Lung microvascular endothelial cell (primary cell): Measurements from ENCODE around the gene KLK1. TPM values are rescaled to one million over a fixed set of nuclear protein-coding genes. Genes with fewer than 3 reads are reported as not detected.
A peak's percentile ranks its signal among the peaks of the same experiment; 100 is the strongest.

Experiments used
- DNase-seq, 2 donors: peaks; one replicate each; pipeline versions ENCODE4 v3.0.0 to v3.0.0-alpha.2; 2010; ENCODE audit warnings: low read depth in 2 of 2
- total RNA-seq: library from RNA; depleted of rRNA; stranded (reverse); fragments of >200 nt; gene quantifications from 2 replicates; pipeline ENCODE4 v1.2.1, GENCODE V29; 2014

Gene KLK1
- total RNA-seq, 1 donor from 2014 or later: not detected

DNA sequence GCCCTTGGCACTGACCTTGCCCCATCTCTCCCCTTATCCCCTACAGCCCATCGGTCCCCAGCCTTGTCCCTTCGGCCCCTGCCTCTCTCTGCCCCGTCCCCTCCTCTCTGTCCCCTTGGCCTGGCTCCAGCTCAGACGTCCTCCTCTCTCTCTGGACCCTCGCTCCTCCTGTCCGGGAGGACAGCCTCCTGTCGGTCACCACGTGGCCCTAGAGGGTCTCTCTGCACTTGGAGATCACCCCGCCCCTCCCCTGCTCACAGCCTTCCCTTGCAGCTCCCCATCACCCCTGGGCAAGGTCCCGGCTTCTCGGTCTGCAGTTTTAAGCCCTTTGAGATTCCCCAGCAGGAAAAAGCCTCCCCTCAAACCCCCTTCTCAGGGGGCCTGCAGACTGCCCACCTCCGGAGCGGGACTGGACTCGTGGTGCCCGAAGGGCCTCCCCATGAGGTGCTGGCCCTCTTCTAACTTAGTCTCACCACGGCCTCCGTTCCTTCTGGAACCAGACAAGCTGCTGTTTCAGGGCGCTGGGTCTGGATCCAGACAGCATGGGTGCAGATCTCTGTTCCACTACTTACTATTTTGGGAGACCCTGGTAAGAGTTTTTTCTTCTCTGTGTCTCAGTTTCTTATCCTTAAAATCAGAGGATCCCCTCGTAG, 13.1 kb upstream of the KLK1 start:
- DNase-seq: no peak

DNA sequence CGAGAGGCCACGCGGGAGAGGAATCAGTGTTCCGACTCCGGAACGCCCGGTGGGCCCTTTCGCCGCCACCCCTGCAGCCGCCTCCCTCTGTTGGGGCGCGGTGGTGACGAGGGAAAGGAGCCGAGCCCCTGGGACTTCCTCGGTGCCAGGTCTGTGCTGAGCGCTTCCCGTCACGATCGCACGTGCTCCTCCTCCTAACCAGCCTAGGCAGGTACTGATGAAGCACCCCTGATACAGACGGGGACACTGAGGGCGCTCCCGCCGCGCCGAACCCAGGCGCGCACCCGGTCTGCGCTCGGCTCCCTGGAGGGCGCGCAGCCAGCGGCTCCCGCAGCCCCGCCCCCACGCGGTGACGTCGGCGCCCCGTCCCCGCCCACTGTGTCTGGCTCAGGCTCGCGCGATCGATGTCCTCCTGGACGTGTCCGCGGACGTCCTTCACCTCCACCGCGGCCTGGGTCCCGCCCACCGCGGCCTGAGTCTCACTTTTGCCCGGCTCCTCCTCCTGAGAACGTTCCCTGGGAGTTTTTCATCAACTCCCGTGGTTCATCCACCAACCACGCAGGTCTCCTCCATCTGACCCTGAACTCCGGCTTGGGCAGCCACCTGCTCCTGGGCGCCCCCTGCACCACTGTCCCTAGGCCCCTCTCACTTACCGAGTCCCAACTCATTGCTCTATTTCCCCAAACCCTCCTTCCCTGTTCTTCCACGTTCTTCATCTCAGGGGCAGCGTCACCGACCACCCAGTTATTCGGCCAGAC, 12.4 kb upstream of the KLK1 start:
- peak; percentile 57 to 74 for DNase-seq

DNA sequence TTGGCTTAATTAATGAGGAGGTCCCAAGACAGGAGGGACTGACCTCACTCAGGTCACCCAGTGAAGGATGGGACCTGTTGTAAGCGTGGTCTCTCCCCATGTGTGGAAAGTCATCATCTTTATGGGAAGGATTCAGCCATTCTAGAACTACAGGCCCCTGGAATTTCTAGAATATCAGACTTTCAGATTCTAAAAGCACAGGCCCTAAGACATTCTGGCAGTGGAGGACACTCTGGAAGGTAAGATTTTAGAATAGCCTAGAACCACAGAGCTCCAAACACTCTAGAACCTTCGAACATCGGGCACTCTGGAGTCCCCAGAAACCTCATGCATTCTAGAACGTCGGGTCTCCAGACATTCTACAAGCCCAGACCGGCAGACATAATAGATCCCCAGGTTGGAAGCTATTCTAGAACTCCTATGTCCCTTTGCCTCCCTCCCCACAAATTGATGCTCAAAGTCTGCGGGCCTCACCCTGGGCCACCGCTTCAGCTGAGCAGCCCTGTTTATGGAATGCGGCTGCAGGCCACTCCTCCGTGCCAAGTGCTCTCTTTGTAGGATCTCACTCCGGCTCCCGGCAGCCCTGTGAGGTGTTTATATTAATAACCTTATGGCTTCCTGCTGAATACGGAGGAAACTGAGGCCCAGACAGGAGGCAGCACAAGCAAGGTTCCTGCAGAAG, 11.7 kb upstream of the KLK1 start:
- peak in 1 of 2 donors; percentile 5 for DNase-seq

DNA sequence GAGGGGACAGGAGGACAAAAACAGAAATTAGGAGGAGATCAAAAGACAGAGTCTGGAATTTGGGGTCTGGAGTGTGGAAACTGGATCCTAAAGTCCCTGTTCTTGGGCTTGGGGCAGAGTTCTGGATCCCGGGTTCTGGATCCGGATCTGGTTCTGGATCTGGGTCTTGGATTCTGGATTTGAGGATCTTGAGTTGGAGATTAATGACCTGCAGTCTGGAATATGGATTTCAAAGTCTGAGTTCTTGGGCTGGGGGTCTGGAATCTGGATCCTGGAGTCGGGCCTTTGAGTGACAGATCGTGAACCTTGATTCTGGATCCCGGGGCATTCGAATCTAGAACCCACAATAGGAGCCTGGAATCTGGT, 10.2 kb upstream of the KLK1 start:
- no peak for DNase-seq

DNA sequence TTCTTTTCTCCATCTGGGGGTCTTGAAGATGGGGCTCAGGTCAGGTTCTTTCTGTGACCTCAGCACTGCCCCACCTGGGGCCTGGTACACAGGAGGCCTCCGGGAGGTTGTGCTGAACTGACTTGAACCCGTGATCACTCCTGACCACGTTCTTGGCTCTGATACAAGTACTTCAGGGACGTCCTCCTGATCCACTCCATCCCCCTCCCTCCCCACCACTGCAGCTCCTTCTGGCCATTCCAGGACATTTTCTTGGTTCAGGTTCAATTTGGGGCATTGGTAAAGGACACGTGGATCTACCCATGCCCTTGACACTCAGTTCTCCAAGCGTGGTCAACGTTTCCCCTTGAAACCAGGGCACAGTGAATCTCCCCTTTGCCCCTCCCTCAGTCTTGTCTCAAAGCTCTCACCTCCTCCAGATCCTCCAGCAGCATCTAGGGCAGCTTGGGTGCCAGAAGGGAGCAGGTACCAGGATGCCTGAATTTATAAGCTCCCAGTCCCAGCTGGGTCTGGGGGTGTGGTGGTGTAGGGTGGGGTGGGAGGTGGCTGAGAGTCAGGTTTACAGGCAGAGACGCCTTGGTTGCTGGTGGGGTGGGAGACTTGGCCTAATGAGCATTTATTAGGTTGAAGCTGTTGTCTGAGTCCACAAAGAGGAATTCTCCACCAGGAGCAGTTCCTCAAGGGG, 9.7 kb upstream of the KLK1 start, which contains the start of gene KLK15:
KLK15 (minus strand) TSS at position 458 of the 685 bp plus-strand sequence. CDS start 2,082 bp downstream, outside the sequence.
- no peak for DNase-seq

DNA sequence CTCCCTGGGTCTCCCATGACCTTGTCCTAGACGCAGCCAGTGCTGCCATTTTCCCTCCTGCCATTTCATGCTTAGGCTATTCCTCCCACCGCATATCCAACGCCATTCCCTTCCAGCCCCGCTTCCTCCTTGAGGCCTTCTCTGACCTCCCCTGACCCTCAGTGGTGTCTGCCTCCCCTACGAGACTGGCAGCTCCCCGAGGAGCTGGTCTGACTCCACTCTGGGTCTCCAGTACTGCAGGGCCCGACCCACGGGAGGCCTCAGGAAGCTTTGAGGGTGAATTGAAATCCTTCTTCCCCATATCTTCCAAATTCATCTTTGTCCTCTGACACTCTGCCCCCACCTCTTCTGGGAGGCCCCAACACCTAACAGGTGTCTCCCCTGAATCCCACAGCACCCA, 9.1 kb upstream of the KLK1 start:
- DNase-seq: no peak

DNA sequence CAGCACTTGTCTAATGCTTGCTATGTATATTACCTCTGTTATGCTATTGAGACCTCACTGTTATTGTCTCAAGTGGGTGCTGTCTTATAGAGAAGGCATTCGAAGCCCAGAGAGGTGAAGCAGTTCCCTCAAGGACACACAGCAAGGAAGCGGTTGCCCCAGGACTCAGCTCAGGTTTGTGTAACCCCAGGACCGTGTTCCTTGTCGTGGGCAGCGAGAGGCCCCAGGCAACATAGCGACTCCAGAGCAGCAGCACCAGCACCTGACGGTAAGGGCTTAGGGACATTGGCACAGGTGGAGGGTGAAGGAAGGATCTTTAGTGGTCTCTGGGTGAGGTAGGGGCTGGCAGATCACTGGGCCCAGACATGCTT, 7.4 kb upstream of the KLK1 start:
- DNase-seq: no peak

DNA sequence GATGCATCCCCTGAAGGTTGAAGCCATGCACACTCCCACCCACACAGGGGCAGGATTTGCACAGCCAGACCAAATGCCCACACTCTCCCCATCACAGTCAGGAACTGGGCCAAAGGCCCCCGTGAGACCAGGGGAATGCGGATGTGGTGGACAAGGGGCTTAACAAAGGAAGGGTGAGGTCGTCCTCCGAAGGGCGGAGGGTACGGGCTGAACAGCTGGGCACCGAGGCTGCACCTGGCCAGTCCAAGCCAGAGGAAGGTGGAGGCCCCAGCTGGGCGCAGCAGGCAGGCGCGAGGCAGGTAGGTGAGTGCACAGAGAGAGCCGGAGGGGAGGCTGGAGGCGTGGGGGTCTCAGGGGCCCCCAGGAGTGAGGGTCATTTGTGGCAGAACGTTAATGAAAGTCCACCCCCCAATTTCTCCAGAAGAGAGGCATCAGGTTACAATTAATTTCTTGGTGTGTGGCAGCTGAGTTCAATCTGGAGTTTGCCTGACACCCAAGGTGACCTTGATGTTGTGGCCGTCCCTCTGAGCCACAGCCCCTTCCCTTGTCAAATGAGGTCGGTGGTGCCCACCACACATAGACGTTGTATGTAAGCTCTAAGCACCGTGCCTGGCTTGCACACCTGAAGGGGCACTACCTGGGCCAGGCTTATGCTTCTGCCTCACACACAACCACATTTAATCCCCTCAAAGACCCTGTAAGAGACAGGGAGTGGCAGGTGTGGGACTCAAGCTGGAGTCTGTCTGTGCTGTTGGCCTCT, 6.9 kb upstream of the KLK1 start:
- no peak for DNase-seq

DNA sequence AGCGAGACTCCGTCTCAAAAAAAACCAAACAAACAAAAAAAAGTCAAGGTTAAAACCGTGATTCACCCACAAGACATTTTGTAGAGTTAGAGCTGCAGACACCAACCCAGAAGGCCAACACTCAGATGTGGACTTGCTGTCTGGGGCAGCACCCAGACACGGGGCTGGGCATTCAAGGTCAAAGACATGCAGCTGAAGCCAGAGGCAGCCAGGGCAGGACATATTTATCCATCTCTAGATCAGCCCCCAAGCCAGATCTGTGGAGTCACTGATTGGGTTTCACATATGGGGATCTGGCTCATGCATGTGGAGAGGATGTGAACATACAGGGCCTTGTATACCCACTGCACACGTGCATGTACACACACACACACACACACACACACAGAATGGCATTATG, 6.2 kb upstream of the KLK1 start:
- DNase-seq: no peak

DNA sequence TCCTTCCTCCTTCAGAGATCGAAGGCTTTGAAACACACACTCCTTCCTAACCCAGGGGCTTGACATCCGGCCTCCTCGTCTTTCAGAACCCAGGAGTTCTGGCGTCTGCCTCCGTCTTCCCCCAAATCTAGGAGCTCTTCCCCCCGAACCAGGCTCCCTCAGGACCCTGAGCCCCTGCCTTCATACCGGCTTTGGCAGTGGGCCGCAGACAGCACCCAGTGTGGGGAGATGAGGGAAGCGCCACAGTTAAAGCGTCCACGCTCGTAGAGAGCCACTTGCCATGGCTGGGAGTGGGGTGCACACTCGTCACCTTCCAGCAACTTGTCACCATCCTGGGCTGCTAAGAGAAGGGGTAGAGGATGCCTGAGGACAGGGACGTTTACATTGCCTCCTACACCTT, 3.9 kb upstream of the KLK1 start:
- no peak for DNase-seq

DNA sequence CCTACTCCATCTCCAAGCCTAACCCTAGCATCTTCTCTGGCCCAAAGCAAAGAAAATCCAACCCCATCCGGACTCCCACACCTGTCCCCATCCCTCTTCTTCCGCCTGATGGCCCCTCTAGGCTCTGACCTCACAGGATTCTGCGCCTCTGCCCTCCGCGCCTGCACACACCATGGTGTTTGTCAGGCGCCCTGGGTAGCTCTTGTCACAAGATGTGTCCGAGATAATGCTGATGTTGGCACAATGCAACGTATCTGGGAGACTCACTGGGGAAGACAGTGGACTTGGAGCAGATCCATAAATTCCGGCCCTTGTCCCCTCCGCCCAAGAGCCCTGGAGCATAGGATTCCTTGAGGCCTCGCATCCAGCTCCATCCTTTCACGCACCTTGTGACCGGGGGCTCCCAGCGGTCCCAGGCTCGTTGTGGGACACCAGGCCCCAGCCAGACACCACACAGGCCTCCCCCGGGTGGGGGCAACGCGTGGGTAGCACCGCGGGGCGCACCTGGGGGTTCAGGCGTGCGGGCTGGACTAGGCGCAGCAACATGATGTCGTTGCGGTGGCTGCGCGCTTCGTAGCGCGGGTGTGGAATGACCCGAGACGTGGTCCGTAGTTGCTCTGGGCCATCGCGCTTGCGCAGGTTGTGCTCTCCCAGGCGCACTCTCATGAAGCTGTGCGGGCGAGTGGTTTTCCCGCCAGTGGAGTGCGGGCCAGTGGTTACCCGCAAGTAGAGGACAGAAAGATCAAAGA, 3.1 kb upstream of the KLK1 start:
- no peak for DNase-seq

DNA sequence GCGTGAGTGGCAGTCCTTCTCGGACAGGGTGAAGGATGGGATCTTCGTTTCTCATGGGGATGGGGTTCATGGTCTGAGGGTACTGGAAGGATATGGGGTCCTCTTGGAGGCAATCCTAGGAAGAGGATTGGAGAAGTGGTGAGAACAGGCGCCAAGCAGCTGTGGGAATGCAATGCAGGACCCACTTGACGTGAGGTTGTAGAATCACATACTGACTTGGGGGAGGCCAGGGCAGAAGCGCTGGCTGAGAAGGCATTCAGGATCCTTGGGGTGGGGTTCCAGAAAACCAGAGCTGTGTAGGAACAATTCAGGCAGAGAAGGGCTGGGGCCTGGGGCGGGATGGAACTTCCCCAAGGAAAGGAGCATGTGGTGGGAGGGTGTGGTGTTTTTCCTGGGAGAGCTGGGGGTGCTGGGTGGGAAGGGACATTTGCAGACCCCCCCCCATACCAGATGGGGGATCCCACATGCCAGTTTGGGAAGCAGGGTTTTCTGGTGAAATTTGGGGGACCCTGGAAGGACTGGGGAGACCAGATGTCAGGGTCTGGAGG, 852 bp downstream of the KLK1 start:
- no peak for DNase-seq

DNA sequence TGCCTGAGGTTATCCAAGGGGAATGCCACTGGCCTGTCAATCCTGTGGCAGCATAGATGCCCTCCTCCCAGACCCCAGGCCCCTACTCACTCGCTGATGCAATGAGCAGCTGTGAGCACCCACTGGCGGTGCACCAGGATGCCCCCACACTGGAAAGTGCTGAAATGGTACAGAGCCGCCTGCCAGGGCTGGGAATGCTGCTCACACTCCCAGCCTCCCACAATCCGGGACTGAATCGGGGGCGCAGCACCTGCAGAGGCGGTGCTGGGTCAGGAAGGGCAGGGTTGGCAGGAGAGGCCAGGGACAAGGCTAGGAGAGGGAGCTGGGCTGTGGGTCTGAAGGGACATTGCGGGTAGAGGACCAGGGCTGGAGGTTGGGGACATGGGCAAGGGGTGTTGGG, 2.0 kb downstream of the KLK1 start:
- DNase-seq: no peak

DNA sequence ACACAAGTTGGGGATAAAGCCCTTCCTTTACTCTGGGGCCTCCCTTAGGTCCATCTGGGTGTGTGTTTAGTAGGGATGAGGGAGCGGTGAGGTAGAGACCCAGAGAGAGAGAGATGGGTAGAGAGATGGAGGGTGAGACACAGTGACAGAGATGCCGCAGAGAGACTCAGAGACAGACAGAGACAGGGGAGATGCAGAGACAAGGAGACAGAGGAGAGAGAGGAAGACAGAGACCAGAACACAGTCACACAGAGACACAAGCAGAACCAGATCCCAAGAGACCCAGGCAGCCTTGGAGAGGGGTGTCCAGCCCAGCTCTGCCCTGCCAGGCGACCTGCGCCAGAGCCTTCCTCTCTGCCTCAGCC, 2.4 kb downstream of the KLK1 start:
- no peak for DNase-seq

DNA sequence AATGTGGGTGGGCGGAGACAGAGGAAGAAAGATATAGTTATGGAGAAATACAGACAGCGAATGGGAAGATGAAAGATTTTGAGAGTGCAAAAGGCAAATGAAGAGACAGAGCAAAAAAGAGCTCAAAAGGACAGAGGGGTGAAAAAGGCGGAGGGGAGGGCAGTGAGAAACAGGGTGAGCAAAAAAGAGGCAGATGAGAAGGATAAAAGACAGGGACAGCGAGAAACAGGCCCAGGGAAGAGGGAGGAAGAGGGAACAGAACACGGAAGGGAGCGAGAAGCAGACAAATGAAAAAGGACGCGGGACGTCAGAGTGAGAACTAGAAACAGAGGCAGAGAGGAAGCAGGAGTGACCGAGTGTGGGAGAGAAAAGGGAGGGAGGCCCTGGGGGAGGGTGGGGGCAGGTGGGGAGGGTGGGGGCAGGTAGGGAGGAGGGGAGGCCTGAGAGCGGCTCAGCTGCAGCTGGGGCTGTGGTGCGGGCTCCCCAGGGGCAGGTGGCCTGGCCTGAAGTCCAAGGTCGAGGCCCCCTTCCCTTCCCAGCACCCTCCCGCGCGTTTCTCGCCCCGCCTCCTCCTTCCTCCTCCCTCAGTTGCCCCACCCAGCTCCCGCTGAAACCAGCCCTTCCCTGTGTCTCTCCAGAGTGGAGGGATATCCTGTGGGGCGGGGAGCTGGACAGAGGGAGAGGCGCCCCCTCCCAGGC, 2.9 kb downstream of the KLK1 start:
- DNase-seq: no peak

DNA sequence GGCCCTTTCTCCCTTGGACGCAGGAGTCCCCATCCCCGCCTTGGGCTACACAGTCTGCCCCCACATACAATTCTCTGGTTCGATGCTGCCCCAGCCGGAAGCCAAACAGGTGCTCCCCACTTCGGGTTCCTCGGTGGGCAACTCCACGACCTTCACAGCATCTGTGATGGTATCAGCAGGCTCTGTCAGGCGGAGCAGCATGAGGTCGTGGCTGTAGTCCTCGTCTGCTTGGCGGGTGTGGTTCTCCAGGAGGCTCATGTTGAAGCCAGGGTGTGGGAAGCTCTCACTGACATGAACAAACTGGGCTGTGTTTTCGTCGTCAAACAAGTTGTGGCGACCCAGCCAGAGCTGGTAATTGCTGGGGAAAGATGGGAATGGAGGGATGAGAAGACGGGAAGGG, 3.5 kb downstream of the KLK1 start:
- DNase-seq: no peak

DNA sequence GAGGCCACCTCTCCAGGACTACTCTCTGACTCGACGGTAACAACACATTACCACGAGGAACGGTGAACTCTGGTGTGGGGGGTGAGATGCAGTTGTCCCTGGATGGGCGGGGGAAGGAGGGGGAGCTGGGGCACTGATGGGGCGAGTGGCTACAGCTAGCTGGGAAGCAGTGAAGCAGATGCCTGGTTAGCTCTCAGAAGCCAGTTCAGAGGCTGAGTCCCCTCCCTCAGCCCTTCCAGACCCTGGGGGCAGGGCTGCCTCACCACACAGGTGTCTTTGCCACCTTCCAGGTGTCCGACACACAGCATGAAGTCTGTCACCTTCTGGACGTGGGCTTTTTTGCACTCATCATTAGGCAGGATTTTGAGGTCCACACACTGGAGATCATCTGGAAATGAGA, 4.0 kb downstream of the KLK1 start:
- no peak for DNase-seq

DNA sequence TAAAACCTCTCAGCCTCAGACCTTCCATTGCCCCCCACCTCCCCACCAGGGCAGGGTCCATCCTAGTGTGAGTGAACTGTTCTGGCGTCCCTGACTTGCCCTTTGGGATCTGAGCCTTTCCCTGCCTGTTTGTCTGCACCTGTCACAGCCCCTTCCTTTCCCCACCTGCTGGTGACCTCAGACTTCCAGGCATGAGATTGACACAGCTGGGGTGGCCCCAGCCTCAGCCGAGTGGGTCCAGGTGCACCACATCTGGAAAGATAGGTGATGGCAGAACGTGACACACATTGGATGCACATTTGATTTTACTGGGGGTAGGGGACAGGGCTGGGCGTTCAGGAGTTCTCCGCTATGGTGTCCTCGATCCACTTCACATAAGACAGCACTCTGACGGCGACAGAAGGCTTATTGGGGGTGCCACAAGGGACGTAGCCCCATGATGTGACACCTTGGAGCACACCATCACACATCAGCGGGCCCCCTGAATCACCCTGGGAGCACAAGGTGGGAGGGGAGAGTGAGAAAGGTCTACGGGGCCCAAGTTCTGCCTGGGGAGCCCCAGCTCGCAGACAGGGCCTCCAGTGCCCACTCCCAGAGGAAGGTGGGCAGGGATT, 4.6 kb downstream of the KLK1 start:
- DNase-seq: no peak
